G401 (cell line): Measurements from ENCODE around the gene ZNF687. TPM values are rescaled to one million over a fixed set of nuclear protein-coding genes. Genes with fewer than 3 reads are reported as not detected.

ENCODE experiments used
- DNase-seq: peaks from one replicate; pipeline ENCODE4 v3.0.0-alpha.2; 2015; ENCODE audit warnings: low spot score
- in situ Hi-C: cut with HindIII; loops from 2 replicates; pipeline ENCODE4 v1.10.0; 2016; ENCODE audit warnings: low sequenced_read_pairs, mixed read lengths
- total RNA-seq: library from RNA; depleted of rRNA; stranded (reverse); fragments of >200 nt; shearing (Covaris generic); gene quantifications from 2 replicates; pipeline ENCODE4 v1.2.3, GENCODE V29; 2014

ZNF687 gene
- total RNA-seq, 1 experiment from 2014 or later: 20.3 TPM

GRCh38 chr1:151294742-151295462, 12.8 kb downstream of the ZNF687 start:
- in situ Hi-C loops: no loop called here
- no peak for DNase-seq

DNA sequence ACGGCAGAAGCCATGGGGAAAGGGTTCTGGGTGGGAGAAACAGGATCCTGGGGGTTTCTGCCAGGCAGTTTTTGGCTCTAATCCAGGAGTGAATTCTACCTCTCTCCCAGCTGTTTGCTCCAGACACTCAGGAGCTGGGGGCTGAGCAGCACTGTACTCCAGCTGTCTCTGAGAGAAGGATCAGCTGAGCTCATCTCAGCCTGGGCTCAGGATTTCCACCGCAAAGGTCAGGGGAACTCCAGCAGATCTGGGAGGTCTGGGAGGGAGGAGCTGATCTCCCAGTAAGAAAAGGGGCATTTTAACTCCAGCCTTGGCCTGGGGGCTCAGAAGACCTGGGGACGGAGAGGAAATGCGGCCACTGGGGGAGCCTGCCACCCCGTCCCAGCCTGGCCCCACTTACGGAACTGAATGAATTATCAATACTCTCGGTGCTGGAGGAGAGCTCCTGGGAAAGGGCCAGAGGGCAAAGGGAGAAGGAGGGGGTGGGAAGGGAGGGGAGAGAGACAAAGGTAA, 27.8 kb downstream of the ZNF687 start:
- in situ Hi-C loops: no loop called here
- DNase-seq: no peak

- in situ Hi-C loops: no loop called here
These were observed 28.9 kb downstream of the ZNF687 start for GRCh38 chr1:151311011-151311410.

DNA sequence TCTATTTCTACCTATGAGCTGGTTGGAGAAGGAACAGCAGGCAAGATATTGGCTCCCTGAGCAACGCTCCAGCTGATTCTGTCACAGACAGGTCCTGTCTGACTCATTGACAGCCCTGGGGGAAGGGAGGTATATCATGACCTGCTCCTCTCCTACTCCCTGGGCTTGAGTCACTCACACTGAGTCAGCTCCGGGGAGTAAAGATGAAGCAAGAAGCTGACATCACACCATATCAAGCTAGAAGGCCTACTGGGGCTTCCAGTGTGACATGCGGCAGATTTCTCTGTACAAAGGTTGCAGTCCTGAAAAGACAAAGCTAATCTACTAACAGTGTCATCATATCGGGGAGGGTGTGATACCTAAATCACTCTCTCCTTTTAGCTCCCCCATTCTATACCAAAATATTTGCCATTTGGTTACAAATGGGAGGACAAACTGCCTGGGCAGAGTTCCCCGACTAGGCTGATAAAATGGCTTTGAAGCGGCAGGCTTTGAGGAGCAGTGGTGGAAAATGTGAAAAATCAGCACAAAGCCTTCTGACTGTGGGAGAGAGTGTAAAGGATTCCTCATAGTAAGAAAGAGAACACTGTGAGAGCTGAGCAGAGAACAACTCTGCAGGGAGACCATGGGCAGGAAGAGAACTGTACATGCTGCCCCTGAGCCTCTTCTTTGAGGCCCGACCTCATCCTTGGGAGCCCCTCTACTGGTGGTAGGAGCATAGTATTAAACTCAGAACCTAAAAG, 29.7 kb downstream of the ZNF687 start:
- no peak for DNase-seq
- in situ Hi-C loops: no loop called here

More at GRCh38 chr1:151311011-151311410, 28.9 kb downstream of the ZNF687 start:
- DNase-seq: no peak

GRCh38 chr1:151312411-151312810, 30.3 kb downstream of the ZNF687 start:
- in situ Hi-C loops: no loop called here
- DNase-seq: no peak

GRCh38 chr1:151312826-151313225, 30.7 kb downstream of the ZNF687 start:
- no peak for DNase-seq
- in situ Hi-C loops: no loop called here

DNA sequence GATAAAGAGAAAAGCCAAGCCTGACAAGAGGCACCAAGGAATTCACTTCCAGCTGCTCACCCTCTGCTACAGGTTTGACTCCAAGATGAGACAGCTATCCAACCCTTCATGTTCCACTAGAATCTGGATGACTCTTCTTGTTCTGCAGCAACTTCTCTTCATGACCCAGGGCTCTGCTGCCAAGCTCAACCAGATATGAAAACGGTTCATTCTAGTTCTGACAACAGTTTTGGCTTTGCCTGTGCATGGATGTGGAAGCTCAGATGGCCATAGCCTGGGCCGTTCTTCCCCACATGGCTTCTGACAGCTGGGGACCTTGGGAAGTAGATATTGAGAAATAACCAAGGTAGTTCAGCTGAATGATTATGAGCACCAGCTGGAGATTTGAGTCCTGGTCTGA, 31.4 kb downstream of the ZNF687 start:
- no peak for DNase-seq
- in situ Hi-C loops: no loop called here

DNA sequence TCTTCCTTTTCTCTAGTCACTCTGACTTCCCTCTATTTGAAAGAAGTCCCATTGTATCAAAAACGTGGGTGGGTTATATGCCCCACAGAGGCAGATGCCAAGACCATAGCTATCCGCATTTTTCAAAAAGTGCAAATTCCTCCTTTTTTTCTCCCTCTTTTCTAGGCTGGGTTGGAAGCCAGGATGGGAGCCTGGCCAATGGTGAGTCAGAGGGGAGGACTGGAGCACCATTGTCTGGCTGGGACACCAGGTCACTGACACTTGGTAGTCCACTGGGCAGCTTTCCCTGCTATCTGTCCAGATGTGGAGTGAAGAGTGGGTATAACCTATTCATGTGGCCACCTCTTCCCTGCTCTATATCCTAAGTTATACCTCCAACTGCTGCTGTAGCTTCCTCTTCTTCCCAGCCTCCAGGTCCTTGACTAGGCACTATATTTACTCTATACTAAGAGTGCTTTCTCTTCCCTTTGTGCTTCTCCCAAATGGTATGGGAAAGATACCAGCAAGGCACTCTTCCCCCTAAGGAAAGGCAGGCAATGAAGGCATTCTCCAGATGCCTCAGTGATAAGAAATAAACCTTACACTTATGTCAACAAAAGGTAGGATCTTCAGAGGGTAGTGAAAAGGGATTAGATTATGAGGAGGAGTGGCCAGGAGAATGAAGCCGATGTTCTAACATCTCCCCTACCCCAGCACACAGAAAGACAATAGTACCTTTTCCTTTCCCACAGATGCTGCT, 32.2 kb downstream of the ZNF687 start:
- in situ Hi-C loops: no loop called here
- DNase-seq: peak; percentile 39

GRCh38 chr1:151315565-151316235, 33.6 kb downstream of the ZNF687 start:
- no peak for DNase-seq
- in situ Hi-C loops: no loop called here

GRCh38 chr1:151318975-151319374, 36.9 kb downstream of the ZNF687 start:
- in situ Hi-C loops: no loop called here
- no peak for DNase-seq

DNA sequence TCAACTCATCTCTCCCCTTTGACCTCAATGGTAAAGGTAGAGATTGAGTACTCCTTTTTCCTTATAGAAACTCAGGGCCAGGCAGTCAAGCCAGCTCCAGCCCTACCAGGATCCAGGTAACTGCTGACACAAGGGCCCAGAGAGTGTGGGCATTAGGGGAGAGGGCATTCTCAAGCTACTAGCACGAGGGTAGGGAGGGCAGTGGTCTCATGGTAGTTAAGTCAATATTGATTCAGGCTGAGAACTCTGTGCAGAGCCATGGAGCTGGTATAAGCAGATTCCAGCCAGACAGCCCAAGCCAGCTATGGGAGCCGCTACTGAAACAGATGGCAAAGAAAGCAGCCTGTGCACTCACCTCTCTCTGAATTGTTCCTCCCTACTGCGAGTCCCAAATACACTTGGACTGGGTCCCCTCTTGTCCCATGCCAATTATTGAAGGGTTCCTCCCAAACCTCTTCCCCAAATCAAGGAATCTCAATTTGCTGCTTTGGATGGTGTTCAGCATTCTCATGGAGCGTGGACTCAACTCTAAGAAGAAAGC, 42.4 kb downstream of the ZNF687 start:
- DNase-seq: peak; percentile 89
- in situ Hi-C loops: no loop called here

- no peak for DNase-seq
- in situ Hi-C loops: no loop called here
These were observed 43.1 kb downstream of the ZNF687 start for GRCh38 chr1:151325231-151325630.

DNA sequence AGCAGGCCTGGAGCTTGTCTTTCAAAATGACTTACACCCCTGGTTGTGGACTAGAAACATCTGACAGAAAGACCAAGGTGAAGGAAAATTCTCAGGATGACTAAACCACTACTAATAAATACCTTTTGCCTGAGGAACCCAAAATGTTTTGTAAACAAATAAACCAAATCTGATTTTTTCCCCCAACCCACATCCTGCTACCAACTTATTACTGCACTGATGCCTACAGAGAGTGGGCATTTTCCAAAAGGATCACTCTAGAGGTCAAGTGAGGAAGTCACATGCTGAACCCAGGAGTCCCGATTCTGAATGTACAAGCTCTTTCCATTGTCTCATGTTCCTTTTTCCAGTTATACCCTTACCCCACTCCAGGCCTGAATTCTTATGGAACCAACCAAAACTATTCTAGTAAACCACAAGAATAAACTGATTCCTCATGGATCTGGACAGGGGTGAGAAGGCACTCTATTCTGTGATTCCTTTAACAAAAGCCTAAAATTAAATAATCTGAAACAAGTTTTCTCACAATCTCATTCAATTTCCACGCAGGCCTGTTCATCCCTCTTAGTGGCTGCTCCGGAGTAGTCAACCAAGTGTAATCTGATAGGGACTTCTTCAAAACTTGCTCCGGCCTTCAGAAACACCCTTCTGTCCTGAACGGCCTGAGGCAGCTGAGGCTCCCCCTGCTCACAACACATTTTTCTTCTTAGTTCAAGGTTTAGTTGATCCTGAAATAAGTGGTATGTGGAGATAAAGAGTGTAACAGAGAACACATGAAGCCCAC, 43.7 kb downstream of the ZNF687 start:
- no peak for DNase-seq
- in situ Hi-C loops: no loop called here

DNA sequence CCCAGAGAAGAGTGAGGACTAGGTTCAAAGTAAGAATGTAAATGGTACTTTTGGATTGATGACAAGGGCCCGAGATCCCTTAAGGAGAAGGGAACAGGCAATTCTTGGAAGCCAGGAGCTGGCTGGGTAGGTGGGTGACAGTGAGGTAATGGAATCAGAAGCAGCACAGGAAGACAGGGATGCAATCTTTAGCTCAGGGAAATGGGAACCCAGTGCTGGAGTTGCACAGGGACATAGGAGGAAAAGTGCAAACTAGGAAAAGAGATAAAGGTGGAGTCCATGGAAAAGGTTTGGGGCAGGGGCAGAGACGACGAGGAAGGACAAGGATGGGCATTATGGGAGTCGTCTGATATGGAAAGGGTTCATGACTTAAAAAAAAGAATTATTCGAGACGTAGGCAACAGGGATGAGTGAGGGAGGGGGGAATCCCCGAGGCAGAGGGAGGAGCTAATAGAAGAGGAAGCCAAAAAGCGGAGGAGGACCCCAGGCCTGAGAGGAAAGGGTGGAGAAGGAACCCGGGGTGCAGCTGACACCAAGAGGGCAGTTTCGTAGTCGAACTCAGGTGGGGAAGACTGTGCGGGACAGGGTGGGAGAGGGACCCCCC, 44.6 kb downstream of the ZNF687 start:
- peak; percentile 52 for DNase-seq
- in situ Hi-C loops: no loop called here

DNA sequence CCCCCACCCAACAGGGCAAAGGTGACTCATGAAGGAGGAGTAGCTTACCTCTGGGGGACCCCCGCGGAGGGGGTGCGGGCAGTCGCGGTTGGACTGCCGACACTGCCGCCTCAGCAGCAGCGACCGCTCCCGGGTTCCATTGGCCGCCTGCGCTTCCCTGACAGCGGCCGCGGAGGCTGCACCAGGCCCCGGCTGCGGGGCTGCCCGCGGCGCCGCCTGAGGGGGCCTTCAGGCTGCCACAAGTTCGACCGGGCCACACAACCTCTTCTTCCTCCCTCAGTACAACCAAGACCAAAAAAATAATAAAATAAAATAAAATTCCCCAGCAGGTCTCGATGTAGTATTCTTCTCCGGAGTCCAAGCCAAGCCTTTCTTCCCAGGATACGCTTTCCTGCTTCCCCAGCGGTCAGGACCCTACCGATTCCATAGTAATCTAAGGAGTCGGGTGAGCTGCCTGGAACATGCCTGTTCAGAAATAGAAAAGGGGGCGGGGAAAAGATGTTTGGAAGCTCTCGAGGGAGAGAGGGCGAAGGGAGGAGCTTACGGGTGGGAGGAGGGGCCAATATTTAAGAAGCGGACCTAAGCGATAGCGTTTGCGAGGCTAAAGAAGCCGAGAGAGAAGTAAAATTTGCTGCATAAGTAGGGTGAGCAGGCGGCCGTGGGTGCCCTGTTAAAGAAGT, 45.3 kb downstream of the ZNF687 start, which contains the start of gene PI4KB:
Gene PI4KB, minus strand, starts transcription at position 194 of the 680 bp plus-strand sequence. CDS start 10,935 bp downstream, outside the sequence.
- in situ Hi-C loops: no loop called here

GRCh38 chr1:151327903-151328674, 46.0 kb downstream of the ZNF687 start:
- in situ Hi-C loops: no loop called here
- DNase-seq: no peak

More for the DNA sequence above, 45.3 kb downstream of the ZNF687 start, which contains the start of gene PI4KB:
- peak; percentile 99 for DNase-seq
